Tracheal epithelial cell (primary cell): Measurements from ENCODE around the gene ATP1B1. TPM values are rescaled to one million over a fixed set of nuclear protein-coding genes. Genes with fewer than 3 reads are reported as not detected.

Source experiments
- total RNA-seq: library from RNA; depleted of rRNA; stranded (reverse); fragments of >200 nt; gene quantifications from 2 replicates; pipeline ENCODE4 v1.2.1, GENCODE V29; 2014

ATP1B1 gene
- total RNA-seq: 37.5 and 43.9 TPM in 2 replicates

GRCh38 chr1:169106095-169106920 lies at the start of gene ATP1B1:
Gene ATP1B1, plus strand, starts transcription at chr1:169106690. Its CDS starts 140 bp downstream, at chr1:169106830.

